Activated CD4-positive, CD25-positive, alpha-beta regulatory T cell (primary cell): ENCODE results near the gene CXorf49B.
"Not testable (repeated sequence)": the region's sequence is repeated elsewhere in the genome, so short reads cannot be mapped to it uniquely, and the experiment has no call there.

Source experiments
- DNase-seq, 4 experiments: peaks; one replicate each; lab custom pipeline; 2025; lab: John Stamatoyannopoulos, UW

Gene CXorf49B

GRCh38 chrX:71763049-71763448 is at the start of gene CXorf49B:
TSS of gene CXorf49B (plus strand) at chrX:71763349. CDS start at chrX:71763424, 75 bp downstream.
- DNase-seq: not testable (repeated sequence)

- DNase-seq: not testable (repeated sequence)
These were observed 49.1 kb upstream of the CXorf49B start for GRCh38 chrX:71714064-71714463.

- not testable (repeated sequence) for DNase-seq
These were observed 47.6 kb upstream of the CXorf49B start for GRCh38 chrX:71715551-71715950.

GRCh38 chrX:71716323-71716722 is 46.8 kb upstream of the CXorf49B start:
- DNase-seq: not testable (repeated sequence)

GRCh38 chrX:71718185-71718584 is 45.0 kb upstream of the CXorf49B start, which contains the start of gene CXorf49:
TSS of gene CXorf49 (minus strand) at chrX:71718285. CDS start at chrX:71718151, 134 bp downstream.
- not testable (repeated sequence) for DNase-seq

- DNase-seq: not testable (repeated sequence)
These were observed 44.0 kb upstream of the CXorf49B start for GRCh38 chrX:71719195-71719594.

- not testable (repeated sequence) for DNase-seq
These were observed 42.8 kb upstream of the CXorf49B start for GRCh38 chrX:71720289-71720886.

DNA sequence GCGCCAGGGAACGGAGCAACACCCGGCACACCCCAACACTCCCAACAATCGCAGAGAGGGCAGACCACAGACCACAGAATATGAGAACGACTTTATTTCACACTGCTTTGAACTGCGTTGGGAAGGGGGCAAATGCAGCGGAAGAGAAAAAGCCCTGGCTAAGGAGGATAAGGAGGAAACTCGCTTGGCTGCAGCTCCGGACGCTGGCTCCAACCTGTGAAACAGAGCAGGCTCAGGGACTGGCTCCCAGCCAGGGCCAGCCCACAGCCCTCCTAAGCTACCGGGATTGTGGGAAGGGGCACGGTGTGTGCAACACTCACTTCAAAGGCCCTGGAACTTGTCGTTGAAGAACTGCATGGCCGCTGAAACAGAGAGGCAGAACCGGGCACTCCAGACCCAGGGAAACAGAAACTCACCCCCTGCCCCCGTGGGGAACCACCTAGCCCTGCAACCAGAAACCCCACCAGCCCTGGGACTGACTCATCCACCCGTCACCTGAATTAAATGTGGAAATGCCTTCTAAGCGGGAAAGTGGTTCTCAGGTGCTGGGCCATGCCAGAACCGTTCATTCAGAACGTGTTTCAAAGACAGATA is 2.4 kb upstream of the CXorf49B start:
- DNase-seq: not testable (repeated sequence)

- DNase-seq: not testable (repeated sequence)
These were observed 1.7 kb downstream of the CXorf49B start for GRCh38 chrX:71764832-71765231.

DNA sequence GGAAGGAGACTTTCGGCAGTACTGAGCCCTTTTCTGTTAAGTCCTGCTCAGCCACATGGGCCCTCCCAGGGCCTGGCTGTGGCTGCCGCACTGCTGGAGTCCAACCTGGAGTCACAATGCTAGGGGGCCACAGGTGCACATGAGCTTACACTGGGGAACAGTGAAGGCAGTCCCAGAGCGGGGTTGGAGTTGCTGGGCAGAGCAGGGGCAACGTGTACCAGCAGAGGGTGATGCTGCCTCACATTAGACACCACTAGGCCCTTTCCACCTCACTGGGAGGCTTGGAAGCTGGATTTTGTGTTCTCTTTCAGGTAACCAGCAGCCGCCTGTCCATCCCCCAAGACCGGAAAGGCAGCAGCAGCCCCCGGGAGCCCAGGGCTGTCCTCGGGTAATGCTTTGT is 2.5 kb downstream of the CXorf49B start:
- not testable (repeated sequence) for DNase-seq

- not testable (repeated sequence) for DNase-seq
These were observed 4.0 kb downstream of the CXorf49B start for GRCh38 chrX:71767134-71767533.

- DNase-seq: not testable (repeated sequence)
These were observed 15.2 kb downstream of the CXorf49B start for GRCh38 chrX:71778322-71778721.

DNA sequence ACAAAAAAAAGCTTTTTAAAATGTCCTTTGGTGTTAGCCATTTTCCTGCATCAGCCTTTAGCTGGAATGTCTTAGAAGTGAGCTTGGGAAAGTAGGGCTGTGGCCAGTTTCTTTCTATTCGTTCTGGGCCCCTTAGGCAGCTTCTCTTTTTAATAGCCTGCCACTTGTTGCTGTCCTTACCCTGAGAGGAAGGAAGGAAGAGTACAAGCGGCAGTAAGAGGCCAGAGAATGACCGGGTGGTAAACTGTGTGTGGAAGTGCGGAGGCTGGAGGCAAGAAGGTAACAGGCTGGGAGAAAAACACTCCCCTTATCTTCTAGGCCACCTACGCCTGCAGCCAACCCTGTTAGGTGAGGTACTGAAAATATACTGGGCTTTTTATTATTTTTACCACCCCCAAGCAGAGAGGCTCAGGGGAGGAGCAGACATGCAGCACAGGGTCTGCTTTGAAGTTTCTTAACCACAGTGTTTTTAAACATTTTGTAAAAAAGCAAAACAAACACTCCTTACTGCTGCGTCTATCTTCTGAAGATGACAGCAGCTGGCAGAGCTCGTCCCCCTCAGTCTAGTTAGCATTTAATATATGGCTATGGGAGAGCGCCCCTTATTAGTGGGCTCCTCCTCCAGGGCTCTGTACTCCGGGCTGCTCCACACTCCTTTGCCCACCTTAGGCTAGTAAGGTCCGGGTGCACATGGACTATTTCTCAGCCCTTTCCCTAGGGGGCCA is 19.2 kb downstream of the CXorf49B start:
- DNase-seq: not testable (repeated sequence)

DNA sequence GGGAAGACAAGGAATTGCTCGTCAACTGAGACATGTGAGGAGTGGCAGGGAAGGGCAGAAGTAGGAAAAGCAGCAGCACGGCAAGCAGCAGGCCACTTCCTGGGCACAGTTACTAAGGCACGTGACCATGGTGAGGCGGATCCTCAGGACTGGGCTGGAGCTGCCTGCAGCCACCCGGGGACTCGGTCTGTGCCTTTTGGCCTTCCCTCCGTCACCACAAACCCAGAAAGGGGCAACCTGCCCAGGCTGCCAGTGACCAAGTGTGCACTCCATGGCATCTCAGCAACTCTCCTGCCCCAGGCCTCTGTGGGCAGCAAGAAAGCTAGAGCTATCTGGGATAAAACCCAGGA is 19.8 kb downstream of the CXorf49B start:
- not testable (repeated sequence) for DNase-seq

- not testable (repeated sequence) for DNase-seq
These were observed 20.6 kb downstream of the CXorf49B start for GRCh38 chrX:71783569-71784347.

DNA sequence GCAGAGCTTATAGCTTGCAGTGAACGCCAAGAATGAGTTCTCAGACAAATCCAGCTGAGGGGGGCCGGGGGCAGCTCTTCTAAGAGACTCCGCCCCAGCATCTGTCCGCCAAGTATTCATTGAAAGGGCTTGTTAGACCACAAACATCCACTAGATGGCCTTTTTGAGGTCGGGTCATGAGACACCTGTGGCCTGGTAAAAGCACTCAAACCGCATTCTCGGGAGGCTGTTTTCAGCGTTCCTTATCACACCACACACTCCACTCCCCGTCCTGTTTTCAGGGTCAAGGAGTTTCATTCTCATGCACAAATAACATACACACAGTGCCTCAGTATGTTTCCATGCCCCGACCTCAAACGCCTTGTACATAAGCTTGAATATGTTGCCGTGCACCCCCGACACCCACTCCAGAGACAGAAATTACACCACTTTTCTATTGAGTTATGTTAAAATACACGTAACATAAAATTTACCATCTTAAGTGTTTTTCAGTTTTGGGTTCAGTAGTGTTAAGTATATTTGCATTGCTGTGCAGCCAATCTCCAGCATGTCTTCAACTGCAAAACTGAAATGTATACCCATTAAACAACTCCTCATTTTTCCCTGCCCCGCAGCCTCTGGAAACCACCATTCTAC is 21.3 kb downstream of the CXorf49B start:
- DNase-seq: not testable (repeated sequence)

- DNase-seq: not testable (repeated sequence)
These were observed 43.3 kb downstream of the CXorf49B start for GRCh38 chrX:71806450-71806849.

GRCh38 chrX:71809886-71810285 is 46.7 kb downstream of the CXorf49B start:
- DNase-seq: no peak

DNA sequence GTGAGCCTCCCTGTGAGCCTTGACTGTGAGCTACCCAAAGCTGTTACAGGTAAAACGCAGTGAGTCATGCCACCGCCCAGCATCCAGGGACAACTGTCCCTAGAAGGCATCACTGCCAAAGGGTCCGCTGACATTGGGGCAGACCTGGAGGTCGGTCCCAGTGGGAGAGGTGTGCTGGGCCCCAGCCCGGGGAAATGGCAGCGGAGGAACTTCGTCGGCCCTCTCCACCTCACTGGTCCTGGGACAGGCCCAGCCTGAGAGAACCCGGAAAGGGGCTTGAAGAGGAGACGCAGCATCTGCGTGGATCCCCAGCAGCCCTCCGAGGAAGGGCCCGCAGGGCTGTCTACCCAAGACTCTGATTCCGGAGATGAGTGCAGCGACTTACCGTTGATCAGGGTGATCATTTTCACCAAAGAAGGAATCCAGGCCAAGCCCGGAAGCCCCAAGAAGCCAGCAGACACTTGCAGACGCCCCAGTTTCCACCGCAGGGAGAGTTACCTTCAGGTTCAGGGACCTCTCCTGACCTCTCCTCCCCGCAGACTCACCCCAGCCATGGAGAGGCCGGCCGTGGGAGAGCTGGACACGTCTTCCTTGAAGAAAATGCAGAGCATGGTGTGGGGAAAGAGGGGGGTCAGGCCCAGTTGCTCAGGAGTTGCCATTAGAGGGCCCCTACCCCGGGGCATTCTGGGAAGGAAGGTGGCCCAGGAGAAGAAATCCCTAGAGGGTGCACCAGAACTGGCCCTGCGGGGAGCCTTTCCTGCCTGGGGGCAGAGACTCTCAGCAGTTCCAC is 51.2 kb downstream of the CXorf49B start:
- no peak for DNase-seq

GRCh38 chrX:71815121-71815905 is 52.2 kb downstream of the CXorf49B start:
- DNase-seq: no peak
